GM10266 (cell line): ENCODE results near the gene PSMD9.

Experiments used
- DNase-seq: peaks from one replicate; pipeline ENCODE4 v3.0.0; 2012; ENCODE audit errors: extremely low spot score
- CTCF ChIP-seq: IDR thresholded peaks from 2 replicates; pipeline ENCODE4 v1.5.1; 2012; ENCODE audit warnings: mild to moderate bottlenecking, low read depth; ENCODE audit not compliant: control insufficient read depth, insufficient read depth; ENCODE audit errors: missing control alignments

PSMD9 gene

GRCh38 chr12:121915841-121916321, 27.3 kb downstream of the PSMD9 start:
- no peak for DNase-seq
- TF ChIP-seq CTCF = no peak

DNA sequence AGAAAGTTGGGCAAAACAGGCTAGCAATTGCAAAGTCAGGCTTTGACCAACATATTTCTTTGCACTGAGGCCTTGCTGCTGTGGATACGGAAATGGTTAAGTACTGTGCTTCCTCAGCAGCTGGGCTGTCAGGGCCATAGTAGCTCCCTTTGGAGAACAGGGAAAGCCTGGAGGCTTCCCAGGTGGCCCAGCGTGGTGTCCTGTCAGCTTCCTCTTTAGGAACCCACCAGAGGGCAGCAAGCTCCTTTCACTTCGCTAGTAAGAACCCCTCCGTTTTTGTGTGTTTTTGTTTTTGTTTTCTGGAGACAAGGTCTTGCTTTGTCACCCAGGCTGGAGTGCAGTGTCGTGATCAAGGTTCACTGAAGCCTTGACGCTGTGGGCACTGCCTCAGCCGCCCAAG, 28.1 kb downstream of the PSMD9 start:
- peak; percentile 28 for TF ChIP-seq CTCF
- peak; percentile 35 for DNase-seq

DNA sequence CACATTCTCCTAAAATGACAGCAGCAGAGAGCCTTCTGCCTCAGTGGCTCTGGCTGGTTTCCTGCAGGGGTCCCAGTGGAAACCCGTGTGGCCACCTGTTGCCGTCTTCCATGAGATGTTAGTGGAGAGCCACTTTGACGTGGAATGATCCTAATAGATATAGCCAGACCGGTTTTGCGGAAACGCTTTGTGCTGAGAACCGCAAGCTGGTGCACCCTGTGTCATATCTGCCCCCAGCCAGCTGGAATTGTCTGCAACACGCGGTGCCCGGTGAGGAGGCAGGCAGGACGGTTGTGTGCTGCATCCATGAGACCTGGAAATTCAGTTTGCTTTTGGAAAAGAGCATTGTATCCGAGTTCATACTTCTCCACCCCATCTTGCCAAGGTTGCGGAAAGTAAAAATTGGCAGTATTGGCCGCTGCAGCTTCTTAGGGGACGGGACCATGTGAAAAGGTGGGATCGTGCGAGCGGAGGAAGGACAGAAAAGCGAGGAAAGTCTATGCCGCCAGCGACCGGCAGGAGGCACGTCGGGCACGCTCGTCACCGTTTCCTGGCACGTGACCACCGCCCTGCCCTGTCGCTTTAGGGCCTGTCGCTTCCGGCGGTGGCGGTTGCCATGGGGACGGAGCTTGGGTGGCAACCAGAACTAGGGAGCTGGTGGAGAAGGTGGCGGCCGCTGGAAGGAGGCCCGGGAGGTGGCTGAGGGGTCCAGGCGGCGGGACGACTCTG, 29.5 kb downstream of the PSMD9 start, which contains the start of gene CFAP251:
TSS of gene CFAP251 (plus strand) at position 643 of the 729 bp plus-strand sequence. CDS start 2,714 bp downstream, outside the sequence.
- peak; percentile 95 for DNase-seq
- TF ChIP-seq CTCF = peak; percentile 65

GRCh38 chr12:121918679-121919038, 30.1 kb downstream of the PSMD9 start:
- no peak for TF ChIP-seq CTCF
- DNase-seq = no peak

DNA sequence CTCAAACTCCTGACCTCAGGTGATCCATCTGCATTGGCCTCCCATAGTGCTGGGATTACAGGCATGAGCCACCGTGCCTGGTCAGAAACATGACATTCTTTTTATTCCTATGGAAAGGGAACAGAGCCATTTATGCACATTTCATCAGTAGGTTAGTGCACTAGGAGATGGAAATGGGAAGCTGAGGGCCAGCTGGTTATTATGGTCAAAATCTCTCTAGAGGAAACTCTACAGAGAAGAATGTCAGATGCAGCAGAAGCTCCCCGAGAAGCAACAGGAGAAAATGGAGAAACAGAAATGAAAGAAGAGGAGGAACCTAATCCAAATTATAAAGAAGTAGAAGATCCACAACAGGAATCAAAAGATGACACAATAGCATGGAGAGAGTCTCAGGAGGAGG, 32.5 kb downstream of the PSMD9 start:
- TF ChIP-seq CTCF = no peak
- no peak for DNase-seq

- no peak for DNase-seq
- TF ChIP-seq CTCF = no peak
These were observed 36.7 kb downstream of the PSMD9 start for GRCh38 chr12:121925358-121925695.

- no peak for DNase-seq
- TF ChIP-seq CTCF = no peak
These were observed 38.5 kb downstream of the PSMD9 start for GRCh38 chr12:121926874-121927706.
